ENCODE measurements around the gene ITGA5.

Gene ITGA5

GRCh38 chr12:54370171-54370730 lies 48.8 kb downstream of the ITGA5 start:
- peak; percentile 84 for TF ChIP-seq CTCF (IDR thresholded peaks at IDR 0.05; ENCODE audit: low read depth, low read length)
- 0 out of 2 replicates have a peak overlapping the region, but pooled peaks have one; percentile 17 for H3K4me3 ChIP-seq (ENCODE audit: low read depth, low read length)

GRCh38 chr12:54369597-54370131 lies 49.4 kb downstream of the ITGA5 start:
- TF ChIP-seq CTCF (IDR thresholded peaks at IDR 0.05; ENCODE audit: low read depth, low read length), result no peak
- no peak overlapping the region for H3K4me3 ChIP-seq (ENCODE audit: low read depth, low read length)

- TF ChIP-seq CTCF (IDR thresholded peaks at IDR 0.05; ENCODE audit: low read depth, low read length), result peak; percentile 89
- no peak overlapping the region for H3K4me3 ChIP-seq (ENCODE audit: low read depth, low read length)
Observed at GRCh38 chr12:54368709-54369596, 50.1 kb downstream of the ITGA5 start.

GRCh38 chr12:54368025-54368708 lies 50.9 kb downstream of the ITGA5 start:
- TF ChIP-seq CTCF (IDR thresholded peaks at IDR 0.05; ENCODE audit: low read depth, low read length), result no peak

GRCh38 chr12:54364413-54364812 lies 54.7 kb downstream of the ITGA5 start, which contains the start of gene GPR84:
TSS of gene GPR84 (minus strand) at chr12:54364486. CDS start at chr12:54363851, 635 bp downstream.
- H3K4me3 ChIP-seq (ENCODE audit: low read depth, low read length), result no peak within 1 kb of the TSS
- no peak for TF ChIP-seq CTCF (IDR thresholded peaks at IDR 0.05; ENCODE audit: low read depth, low read length)

More at GRCh38 chr12:54368025-54368708, 50.9 kb downstream of the ITGA5 start:
- no peak overlapping the region for H3K4me3 ChIP-seq (ENCODE audit: low read depth, low read length)

- TF ChIP-seq CTCF (IDR thresholded peaks at IDR 0.05; ENCODE audit: low read depth, low read length), result no peak
- no peak overlapping the region for H3K4me3 ChIP-seq (ENCODE audit: low read depth, low read length)
Observed at GRCh38 chr12:54363618-54364017, 55.4 kb downstream of the ITGA5 start.

Data from WI38 (cell line).